ENCODE measurements around the gene ELP5.

Gene ELP5

DNA sequence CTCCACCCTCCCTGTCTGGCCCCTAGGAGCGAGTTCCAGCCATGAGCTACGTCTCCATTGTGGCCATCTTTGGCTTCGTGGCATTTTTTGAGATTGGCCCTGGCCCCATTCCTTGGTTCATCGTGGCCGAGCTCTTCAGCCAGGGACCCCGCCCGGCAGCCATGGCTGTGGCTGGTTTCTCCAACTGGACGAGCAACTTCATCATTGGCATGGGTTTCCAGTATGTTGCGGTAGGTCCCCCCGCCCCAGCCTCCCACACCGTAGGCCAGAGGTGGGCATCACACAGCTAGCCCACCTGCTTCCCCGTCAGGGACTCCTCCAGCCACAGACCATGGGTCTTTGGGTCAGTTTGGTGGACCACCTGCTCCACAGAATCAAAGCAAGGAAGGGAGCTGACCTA lies 33.7 kb downstream of the ELP5 start:
- no peak for DNase-seq (ENCODE audit: low spot score)

GRCh38 chr17:7289256-7290032 lies 37.4 kb downstream of the ELP5 start:
- no peak for DNase-seq (ENCODE audit: low spot score)

DNA sequence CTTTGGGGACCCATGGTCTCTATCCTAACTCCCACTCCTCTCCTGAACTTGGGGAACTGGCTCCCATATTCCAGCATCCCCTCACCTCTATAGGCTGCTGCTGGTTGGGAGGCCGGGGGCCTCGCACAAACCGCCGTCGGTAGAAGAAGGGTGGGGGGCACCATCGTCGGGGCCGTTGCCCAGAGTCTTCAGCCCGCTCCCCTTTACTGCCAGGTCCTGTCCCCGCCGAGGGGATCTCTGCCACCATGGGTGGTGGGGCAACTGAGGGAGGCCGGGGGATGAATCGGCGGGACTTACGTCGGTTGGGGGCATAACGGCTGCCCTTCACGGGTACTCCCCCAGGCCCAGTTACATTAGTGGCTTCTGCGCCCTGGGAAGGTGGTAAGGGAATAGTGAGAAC lies 38.2 kb downstream of the ELP5 start:
- no peak for DNase-seq (ENCODE audit: low spot score)

DNA sequence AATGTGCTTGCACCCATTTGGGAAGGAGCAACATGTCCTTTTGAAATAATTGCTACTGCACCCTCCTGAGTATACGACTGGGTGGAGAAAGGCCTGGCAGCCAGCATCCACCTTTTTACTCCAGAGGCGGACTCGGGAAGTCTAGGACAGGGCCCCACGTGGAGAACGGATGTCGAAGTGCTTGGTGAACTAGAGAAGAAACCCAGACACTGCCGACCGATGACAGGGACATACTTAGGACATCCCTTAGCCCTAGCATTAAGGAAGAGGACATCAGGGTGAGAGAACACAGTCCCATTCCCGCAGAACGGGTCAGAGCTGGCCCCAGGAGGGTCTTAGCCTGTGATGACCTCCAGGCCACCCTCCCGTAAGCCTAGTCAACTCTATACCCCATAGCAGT lies 38.7 kb downstream of the ELP5 start:
- no peak for DNase-seq (ENCODE audit: low spot score)

GRCh38 chr17:7292194-7292593 lies 40.2 kb downstream of the ELP5 start:
- no peak for DNase-seq (ENCODE audit: low spot score)

DNA sequence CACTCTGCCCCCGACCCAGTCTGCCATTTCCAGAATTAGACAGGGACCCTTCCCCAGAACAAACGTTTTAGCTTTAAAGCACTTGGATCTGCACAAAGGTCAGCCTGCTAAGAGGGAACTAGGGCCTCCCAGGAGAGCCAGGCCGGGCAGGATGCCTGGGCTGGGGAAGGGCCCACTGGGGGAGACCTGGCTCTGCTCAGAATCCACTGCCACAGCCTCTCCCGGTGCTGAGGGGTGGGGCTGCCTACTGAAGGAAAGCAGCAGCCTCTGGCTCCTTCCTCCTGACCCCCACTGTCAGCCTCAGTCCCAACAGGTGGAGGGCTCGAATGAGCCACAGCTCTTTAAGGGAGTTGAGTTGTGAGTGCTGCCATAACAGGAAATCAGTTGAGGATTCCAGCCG lies 40.7 kb downstream of the ELP5 start:
- no peak for DNase-seq (ENCODE audit: low spot score)

- no peak for DNase-seq (ENCODE audit: low spot score)
These were observed 41.1 kb downstream of the ELP5 start for GRCh38 chr17:7293159-7293558.

DNA sequence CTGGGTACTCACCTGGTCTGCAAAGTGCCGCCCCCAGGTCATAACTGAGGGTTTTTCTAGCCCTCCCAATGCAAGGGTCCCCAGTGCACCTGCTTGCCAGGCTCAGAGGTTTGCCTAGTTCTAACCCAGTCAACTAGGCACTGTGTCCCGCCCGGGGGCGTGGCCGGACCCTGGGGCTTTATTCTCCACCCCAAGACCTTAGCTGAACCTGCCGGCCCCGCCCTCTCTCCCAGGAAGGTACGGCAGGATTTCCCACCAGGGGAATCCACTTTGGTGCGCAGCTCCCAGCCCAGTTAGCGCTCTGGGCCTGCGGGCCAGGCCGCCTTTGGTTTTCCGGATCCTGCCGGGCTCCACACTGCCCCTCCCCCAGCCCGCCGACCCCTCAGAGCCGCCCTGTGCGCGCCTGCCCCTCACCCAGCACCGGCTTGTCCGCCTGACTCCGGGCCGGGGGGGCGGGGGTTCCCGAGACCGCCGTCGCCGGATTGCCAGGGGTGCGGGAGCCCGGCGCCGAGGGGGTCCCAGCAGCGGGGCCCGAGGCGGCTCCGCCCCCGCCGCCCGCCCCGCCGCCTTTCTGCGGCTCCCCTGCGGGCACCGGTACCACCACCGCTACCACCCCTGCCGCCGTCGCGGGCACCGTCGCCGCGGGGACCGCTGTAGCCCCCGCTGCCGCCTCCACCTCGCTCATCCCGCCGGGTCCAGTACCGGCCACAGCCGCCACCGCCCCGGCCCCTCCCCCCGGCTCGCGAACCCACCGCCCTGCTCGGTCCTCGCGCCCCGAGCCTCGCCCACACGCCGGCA lies 42.0 kb downstream of the ELP5 start:
- no peak for DNase-seq (ENCODE audit: low spot score)

DNA sequence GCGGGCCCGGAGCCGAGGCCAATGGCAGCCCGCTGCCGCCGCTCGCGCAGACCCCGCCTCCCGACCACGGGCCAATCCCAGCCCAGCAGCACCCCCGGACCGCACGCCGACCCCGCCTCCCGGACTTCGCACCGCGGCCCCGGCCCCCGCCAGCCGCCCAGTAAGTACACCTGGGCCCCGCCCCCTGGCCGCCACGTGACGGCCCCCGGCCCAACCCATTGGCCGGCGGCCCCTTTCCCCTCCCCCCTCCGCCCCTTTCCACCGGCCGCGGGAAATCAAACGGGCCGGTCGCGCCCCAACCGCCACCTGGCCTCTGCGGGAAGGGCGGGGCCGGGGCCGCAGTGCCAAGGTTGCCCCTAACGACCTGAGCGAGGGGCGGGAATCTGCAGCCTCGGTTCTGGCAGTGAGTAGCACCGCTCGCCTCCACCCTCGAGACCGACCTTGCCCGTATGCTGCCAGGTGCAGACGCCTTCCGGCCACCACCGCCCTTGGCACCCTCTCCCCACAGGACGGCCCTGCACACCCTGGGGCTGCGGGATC lies 42.7 kb downstream of the ELP5 start, which contains the start of gene YBX2:
Gene YBX2, minus strand, starts transcription at position 26 of the 540 bp plus-strand sequence. CDS start 139 bp downstream, outside the sequence.
- peak; percentile 76 for DNase-seq (ENCODE audit: low spot score)

GRCh38 chr17:7295230-7296180 lies 43.5 kb downstream of the ELP5 start:
- DNase-seq (ENCODE audit: low spot score): no peak

DNA sequence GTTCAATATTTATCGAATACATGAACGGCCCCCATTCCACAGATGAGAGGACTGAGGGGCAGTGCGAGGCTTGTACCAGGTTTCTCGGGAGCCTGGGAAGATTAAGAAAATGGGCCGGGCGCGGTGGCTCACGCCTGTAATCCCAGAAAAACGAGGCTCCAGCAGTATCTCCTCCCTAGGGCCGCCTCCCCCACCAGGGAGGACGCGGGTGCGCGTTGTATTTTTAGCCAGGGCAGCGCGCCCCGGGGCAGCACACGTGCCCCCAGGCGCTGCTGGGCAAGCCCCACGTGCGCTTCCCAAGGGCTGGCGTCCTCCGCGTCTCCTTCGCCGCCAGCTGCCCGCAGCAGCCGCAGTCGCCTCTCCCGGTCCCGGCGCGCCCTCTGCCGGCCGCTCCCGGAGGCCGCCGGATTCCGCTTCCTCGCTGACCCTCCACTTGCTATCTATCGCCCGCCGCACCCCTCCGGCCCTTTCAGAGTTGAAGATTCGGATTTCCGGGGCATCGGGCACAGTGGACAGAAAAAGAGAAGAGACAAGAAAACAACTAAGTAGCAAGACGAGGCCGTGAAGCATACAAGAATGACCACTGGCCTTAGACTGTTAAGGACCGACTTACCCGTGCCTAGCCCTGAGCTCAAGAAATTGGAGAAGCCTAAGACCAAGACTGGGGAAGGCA lies 44.3 kb downstream of the ELP5 start:
- peak; percentile 68 for DNase-seq (ENCODE audit: low spot score)

GRCh38 chr17:7304179-7304578 lies 52.2 kb downstream of the ELP5 start:
- DNase-seq (ENCODE audit: low spot score): no peak

DNA sequence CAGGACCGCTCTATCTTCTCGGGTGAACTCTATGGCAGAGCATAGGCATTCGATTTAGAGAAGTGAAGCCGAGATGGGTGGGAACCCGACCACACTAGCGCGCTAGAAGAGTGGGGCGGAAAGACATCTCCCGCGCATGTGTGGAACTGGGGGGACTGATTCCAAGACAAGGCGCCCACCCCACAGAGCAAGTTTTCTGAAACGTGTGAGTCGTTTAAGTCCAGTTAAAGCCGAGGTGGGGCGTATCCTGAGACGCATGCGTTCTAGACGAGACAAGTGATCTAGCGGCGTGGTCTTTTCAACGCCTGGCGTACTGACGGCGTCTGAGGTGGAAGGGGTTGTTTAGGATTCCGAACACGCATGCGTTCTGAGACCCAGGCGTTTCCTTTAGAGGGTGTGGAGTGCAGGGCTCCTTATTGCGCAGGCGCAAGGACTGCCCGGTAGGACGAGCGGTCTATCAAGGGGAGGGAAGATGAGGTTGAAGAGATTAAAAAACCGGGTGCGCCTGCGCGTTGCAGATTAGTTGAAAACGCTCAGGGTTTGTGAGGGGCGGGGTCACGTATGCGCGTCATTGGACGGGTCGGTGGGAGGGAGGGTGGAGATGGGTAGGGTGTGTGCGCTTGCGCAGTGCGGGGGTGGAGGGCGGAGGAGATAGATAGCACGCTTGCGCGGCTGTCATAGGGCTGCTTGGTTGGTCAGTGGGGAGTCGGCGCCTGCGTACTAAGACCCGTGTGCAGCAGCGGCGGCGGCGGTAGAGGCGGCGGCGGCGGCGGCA lies 55.1 kb downstream of the ELP5 start, which contains the start of gene EIF5A:
Gene EIF5A, plus strand, starts transcription at position 718 of the 775 bp plus-strand sequence. CDS start 2,008 bp downstream, outside the sequence.
- DNase-seq (ENCODE audit: low spot score): peak; percentile 100

GRCh38 chr17:7307686-7308624 lies 55.9 kb downstream of the ELP5 start:
- DNase-seq (ENCODE audit: low spot score): peak; percentile 43

DNA sequence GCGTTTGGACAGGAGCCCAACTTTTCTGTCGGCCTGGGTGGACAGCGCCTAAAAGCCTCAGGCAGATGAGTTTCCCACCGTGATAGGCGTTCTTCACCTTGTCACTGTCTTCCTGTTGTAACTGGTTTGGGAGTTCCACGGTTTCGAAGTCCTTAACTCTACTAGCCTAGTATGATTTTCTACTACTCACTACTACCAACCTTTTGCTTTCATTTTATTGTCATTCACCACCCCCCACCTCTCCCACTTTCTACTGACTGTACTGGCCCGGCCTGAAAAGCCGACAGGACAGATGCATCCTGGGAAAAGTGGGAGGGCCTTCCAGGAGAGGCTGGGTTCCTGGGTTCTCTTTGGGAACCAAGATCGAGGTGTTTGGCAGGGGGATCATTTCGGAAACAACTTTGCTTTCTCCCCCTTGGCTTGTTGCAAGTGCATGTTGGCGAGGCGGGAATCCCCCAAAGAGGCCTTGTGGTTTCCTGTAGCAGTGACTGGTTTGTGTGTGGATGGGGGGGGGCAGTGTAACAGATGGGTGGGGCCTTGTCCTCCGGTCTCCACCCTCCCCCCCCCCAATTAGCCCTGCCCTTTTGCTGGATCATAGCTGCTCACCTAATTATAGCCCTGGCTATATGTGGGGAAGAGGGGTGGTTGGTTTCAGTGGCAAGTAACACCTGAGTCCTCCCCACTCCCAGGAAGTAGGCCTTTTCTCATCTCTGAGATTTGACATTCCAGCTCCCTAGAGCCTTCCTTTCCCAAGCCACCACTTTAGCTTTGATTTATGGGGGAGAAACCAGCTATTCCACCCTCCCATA lies 56.8 kb downstream of the ELP5 start:
- DNase-seq (ENCODE audit: low spot score): peak; percentile 82
